Measurements from ENCODE around the gene WNT3A.

GRCh38 chr1:228101614-228101993 is 94.8 kb downstream of the WNT3A start:
- no peak for TF ChIP-seq POLR2A (IDR thresholded peaks at IDR 0.05; ENCODE audit: low read depth, low read length)
- TF ChIP-seq POLR2AphosphoS5 (IDR thresholded peaks at IDR 0.05; ENCODE audit: low read depth, low read length) = no peak
- TF ChIP-seq SPI1 (IDR thresholded peaks at IDR 0.05; ENCODE audit: low read depth, low read length) = no peak
- TF ChIP-seq TAF1 (IDR thresholded peaks at IDR 0.05; ENCODE audit: low read depth, low read length) = no peak
- no peak for TF ChIP-seq POU2F2 (IDR thresholded peaks at IDR 0.05; ENCODE audit: low read depth, low read length)
- TF ChIP-seq PAX5 (IDR thresholded peaks at IDR 0.05; ENCODE audit: insufficient read depth, low read length, severe bottlenecking) = no peak

Measured in GM12891 (cell line).